Smooth muscle cell (in vitro differentiated cells): ENCODE results near the gene NMNAT3. TPM values are rescaled to one million over a fixed set of nuclear protein-coding genes. Genes with fewer than 3 reads are reported as not detected.

Experiments used
- DNase-seq: peaks from one replicate; lab custom pipeline; 2025; ENCODE audit not compliant: unreplicated experiment; lab: John Stamatoyannopoulos, UW
- H2AFZ ChIP-seq: fragments of 200-600 bp; sonication (generic); 2 replicates; pipeline ENCODE4 v1.6.0; 2016; ENCODE audit warnings: antibody characterized with exemption, low read depth, mild to moderate bottlenecking
- H3F3A ChIP-seq: fragments of 200-600 bp; sonication (generic); 2 replicates; pipeline ENCODE4 v1.6.0; 2017; ENCODE audit warnings: antibody characterized with exemption, low read depth
- H3K27ac ChIP-seq: fragments of 200-600 bp; sonication (generic); 2 replicates; pipeline ENCODE4 v1.5.1; 2016; ENCODE audit warnings: low read depth, mild to moderate bottlenecking
- H3K27me3 ChIP-seq: fragments of 200-600 bp; sonication (generic); 2 replicates; pipeline ENCODE4 v1.6.1; 2016; ENCODE audit warnings: low read depth, mild to moderate bottlenecking
- H3K36me3 ChIP-seq: fragments of 200-600 bp; sonication (generic); 2 replicates; pipeline ENCODE4 v1.5.1; 2016; ENCODE audit warnings: low read depth
- H3K4me1 ChIP-seq: fragments of 200-600 bp; sonication (generic); 2 replicates; pipeline ENCODE4 v1.5.1; 2016; ENCODE audit warnings: low read depth
- H3K4me2 ChIP-seq: fragments of 200-600 bp; sonication (generic); 2 replicates; pipeline ENCODE4 v1.6.0; 2016; ENCODE audit warnings: mild to moderate bottlenecking
- H3K4me3 ChIP-seq: fragments of 200-600 bp; sonication (generic); 2 replicates; pipeline ENCODE4 v1.5.1; 2016; ENCODE audit warnings: mild to moderate bottlenecking
- H3K79me2 ChIP-seq: fragments of 200-600 bp; sonication (generic); 2 replicates; pipeline ENCODE4 v1.6.0; 2016; ENCODE audit warnings: low read depth, mild to moderate bottlenecking
- H3K9ac ChIP-seq: fragments of 200-600 bp; sonication (generic); 2 replicates; pipeline ENCODE4 v1.6.0; 2016; ENCODE audit warnings: low read depth
- H3K9me3 ChIP-seq: fragments of 200-600 bp; sonication (generic); replicated peaks from 2 replicates; pipeline ENCODE4 v1.5.1; 2016; ENCODE audit warnings: low read depth
- H4K20me1 ChIP-seq: fragments of 200-600 bp; sonication (generic); 2 replicates; pipeline ENCODE4 v1.6.0; 2016; ENCODE audit warnings: low read depth
- WGBS: methylation state at CpG from one replicate; pipeline ENCODE4 v1.1.7; 2016; ENCODE audit warnings: low lambda C conversion rate; 5-methylcytosine and 5-hydroxymethylcytosine counted together
- polyA plus RNA-seq: library from polyadenylated mRNA; unstranded; fragments of >200 nt; fragmentation: Nextera tagmentation; extraction: Ambion mirVana; gene quantifications from 2 replicates; pipeline ENCODE4 v1.2.1, GENCODE V29; 2016
- total RNA-seq: library from RNA; depleted of rRNA; stranded (reverse); fragments of >200 nt; gene quantifications from 2 replicates; pipeline ENCODE4 v1.2.3, GENCODE V29; 2014
- TF ChIP-seq, protein P1 (sequence below): fragments of 200-600 bp; sonication (generic); IDR thresholded peaks from 2 replicates; pipeline ENCODE4 v1.5.1; 2017; ENCODE audit warnings: borderline replicate concordance, mild to moderate bottlenecking, antibody characterized with exemption; ENCODE audit not compliant: insufficient read depth, poor library complexity, severe bottlenecking

The NMNAT3 gene
- total and polyA plus RNA-seq, 2 experiments from 2014 or later, result 0.18 to 0.65 TPM

DNA sequence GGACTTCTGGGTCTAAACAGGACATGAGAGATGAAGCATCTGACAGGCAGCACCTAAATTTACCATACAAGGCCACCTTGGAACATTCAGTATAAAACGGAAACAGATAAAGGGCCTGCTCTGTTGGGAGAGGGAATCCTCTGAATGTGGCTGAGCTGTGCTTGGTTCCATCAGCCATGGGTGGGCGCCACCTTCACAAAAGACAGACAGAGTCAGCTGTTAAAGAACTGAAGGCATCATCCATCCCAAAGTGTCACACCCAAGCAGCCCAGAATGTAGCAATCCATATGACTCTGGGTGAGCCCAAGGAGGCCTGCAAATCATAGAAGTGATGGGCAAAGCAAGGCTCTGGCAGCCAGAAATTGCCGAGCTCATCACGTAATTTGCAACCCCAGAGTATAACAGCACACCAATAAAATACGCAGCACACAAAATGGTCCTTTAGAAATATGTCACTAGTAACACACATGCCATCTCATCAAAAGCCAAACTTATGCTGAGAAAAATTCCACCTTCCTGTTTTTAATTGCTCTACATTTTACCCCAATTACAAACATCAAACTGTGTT, 113.4 kb downstream of the NMNAT3 start:
- H3K4me3 ChIP-seq, result no peak overlapping the region
- no peaks in the 10 kb centered on the region for H3K79me2 ChIP-seq
- H3F3A ChIP-seq, result no peaks in the 10 kb centered on the region
- no peak for DNase-seq
- H3K9ac ChIP-seq, result no peak overlapping the region
- peaks cover 5% of the 10 kb centered on the region for H3K4me1 ChIP-seq
- TF ChIP-seq, protein P1, sequence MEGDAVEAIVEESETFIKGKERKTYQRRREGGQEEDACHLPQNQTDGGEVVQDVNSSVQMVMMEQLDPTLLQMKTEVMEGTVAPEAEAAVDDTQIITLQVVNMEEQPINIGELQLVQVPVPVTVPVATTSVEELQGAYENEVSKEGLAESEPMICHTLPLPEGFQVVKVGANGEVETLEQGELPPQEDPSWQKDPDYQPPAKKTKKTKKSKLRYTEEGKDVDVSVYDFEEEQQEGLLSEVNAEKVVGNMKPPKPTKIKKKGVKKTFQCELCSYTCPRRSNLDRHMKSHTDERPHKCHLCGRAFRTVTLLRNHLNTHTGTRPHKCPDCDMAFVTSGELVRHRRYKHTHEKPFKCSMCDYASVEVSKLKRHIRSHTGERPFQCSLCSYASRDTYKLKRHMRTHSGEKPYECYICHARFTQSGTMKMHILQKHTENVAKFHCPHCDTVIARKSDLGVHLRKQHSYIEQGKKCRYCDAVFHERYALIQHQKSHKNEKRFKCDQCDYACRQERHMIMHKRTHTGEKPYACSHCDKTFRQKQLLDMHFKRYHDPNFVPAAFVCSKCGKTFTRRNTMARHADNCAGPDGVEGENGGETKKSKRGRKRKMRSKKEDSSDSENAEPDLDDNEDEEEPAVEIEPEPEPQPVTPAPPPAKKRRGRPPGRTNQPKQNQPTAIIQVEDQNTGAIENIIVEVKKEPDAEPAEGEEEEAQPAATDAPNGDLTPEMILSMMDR, result no peak
- H3K27me3 ChIP-seq, result no peaks in the 10 kb centered on the region
- H3K27ac ChIP-seq, result no peak overlapping the region
- no peak overlapping the region for H3K4me2 ChIP-seq
- WGBS, result 82% methylated on average over 5 of the region's 5 CpGs
- H4K20me1 ChIP-seq, result no peaks in the 10 kb centered on the region
- H2AFZ ChIP-seq, result no peak overlapping the region
- H3K9me3 ChIP-seq, result no peaks in the 10 kb centered on the region
- no peaks in the 10 kb centered on the region for H3K36me3 ChIP-seq

DNA sequence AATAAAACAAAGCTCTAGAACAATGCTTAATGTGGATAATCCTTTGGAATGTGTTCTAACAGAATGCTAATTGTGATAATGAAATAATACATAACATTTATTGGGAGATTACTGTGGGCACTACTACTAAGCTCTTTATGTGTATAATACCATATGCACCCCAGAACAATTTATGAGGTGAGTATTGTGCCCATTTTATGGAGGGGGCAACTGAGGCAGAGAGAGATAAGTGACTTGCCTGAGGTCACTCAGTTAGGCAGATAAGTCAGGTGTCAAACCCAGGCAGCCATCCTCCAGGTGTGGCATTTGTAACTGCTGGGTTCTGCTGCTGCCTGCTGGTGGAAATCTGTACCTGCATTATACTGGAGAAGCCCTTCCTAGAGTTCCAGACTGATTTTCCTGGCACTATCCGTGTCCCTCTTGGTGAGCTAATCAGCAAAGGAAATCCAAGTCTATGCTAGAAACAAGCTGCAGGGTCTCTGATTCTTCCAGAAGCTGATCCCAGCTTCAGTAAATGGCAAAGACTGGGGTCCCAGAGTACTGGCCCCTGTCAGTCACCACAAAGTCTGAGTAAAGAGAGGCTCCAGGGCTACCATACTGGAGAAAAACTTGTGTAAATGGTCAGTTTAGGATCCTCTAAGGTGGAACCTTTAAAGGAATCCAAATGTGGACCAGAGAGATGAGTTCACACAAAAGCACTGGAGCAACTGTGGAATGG, 115.7 kb downstream of the NMNAT3 start:
- 29% methylated on average over 1 of the region's 1 CpG for WGBS
- Histone ChIP-seq H3K9me3 (no peaks in the 10 kb centered on the region), H3K4me1 (peaks cover 8% of the 10 kb centered on the region), H3K9ac (no peak overlapping the region), H3K36me3 (no peaks in the 10 kb centered on the region), H3K27ac (no peak overlapping the region), H3K27me3 (no peaks in the 10 kb centered on the region), H3K4me2 (no peak overlapping the region), H3K79me2 (no peaks in the 10 kb centered on the region), H4K20me1 (no peaks in the 10 kb centered on the region), H3K4me3 (no peak overlapping the region), H3F3A (no peaks in the 10 kb centered on the region), H2AFZ (no peak overlapping the region)
- TF ChIP-seq, protein P1, result peak; percentile 57
- no peak for DNase-seq

DNA sequence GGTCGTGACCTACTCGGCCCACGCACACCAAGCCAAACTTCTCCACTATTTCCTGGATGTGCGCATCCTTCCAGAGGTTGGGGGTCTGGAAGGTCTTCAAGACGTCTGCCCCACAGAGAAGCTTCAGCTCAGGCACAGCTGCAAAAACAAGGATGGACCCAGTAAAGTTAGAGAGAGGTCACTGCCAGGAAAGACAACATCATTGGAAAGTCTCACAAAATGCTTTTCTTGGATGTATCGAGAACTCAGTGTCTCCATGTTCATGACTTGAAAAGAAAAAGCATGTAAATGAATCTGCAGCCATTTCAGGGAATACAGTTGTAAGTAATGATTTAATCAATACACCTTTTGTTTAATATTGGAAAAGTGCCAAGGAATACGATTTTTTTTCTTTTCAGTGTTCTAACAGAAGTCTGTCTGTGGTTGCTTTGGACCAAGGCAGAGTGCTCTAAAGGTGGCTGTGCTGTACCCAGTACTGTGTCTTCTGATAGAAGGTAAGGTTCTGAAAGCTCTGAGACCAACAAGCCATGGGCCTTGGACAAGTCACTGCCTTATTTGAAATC, 116.4 kb downstream of the NMNAT3 start:
- H3K79me2 ChIP-seq, result no peaks in the 10 kb centered on the region
- H3K9ac ChIP-seq, result no peak overlapping the region
- no peak overlapping the region for H3K27ac ChIP-seq
- TF ChIP-seq, protein P1, result no peak
- H3K4me1 ChIP-seq, result peaks cover 8% of the 10 kb centered on the region
- H3K27me3 ChIP-seq, result no peaks in the 10 kb centered on the region
- H4K20me1 ChIP-seq, result no peaks in the 10 kb centered on the region
- H3K9me3 ChIP-seq, result no peaks in the 10 kb centered on the region
- no peak for DNase-seq
- no peak overlapping the region for H3K4me3 ChIP-seq
- no peak overlapping the region for H3K4me2 ChIP-seq
- no peaks in the 10 kb centered on the region for H3K36me3 ChIP-seq
- H3F3A ChIP-seq, result no peaks in the 10 kb centered on the region
- H2AFZ ChIP-seq, result no peak overlapping the region
- WGBS, result 80% methylated on average over 7 of the region's 7 CpGs
